Esophagus muscularis mucosa (tissue), 4 donors: ENCODE results near the gene MKS1.

Experiments used
- EP300 ChIP-seq: sonication (generic); formaldehyde crosslinking; IDR thresholded peaks from one replicate; pipeline ENCODE4 v1.6.1; 2017; ENCODE audit warnings: antibody characterized with exemption
- POLR2A ChIP-seq: fragments of 450-650 bp; IDR thresholded peaks from one replicate; pipeline ENCODE4 v1.6.1; 2017; ENCODE audit warnings: antibody characterized with exemption, moderate library complexity, mild to moderate bottlenecking, low read depth
- POLR2AphosphoS5 ChIP-seq, 2 donors: sonication (generic); formaldehyde crosslinking; IDR thresholded peaks; one replicate each; pipeline ENCODE4 v1.6.1; 2017; ENCODE audit warnings: antibody characterized with exemption in 2 of 2
- TF ChIP-seq, protein P1 (sequence below), 3 experiments: fragments of 200-600 bp in 2 of 3; fragments of 450-650 bp in 1 of 3; sonication (generic) in 2 of 3; IDR thresholded peaks; one replicate each; pipeline ENCODE4 v1.5.1; 2017 to 2019; ENCODE audit warnings: antibody characterized with exemption in 3 of 3, mild to moderate bottlenecking in 2 of 3, moderate library complexity in 1 of 3

DNA sequence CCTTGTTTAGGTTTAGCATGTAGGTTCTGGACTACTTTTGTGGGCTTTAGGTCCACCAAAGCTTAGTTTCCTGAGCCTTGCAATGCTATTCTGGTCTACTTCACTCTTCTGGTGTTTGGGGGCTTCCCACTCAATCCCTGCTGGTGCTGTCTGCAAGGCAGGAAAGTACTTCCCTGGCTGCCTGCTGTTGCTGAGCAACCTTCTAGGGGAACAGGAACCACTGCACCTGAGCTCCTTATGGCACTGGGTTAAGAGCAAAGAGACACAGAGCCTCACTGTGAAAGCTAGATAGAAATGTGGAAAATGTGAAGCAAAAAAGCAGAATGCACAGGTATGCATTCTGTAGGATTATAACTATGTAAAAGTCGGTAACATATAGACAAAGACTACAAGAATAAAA is 44.7 kb upstream of the MKS1 start:
- TF ChIP-seq, protein P1, sequence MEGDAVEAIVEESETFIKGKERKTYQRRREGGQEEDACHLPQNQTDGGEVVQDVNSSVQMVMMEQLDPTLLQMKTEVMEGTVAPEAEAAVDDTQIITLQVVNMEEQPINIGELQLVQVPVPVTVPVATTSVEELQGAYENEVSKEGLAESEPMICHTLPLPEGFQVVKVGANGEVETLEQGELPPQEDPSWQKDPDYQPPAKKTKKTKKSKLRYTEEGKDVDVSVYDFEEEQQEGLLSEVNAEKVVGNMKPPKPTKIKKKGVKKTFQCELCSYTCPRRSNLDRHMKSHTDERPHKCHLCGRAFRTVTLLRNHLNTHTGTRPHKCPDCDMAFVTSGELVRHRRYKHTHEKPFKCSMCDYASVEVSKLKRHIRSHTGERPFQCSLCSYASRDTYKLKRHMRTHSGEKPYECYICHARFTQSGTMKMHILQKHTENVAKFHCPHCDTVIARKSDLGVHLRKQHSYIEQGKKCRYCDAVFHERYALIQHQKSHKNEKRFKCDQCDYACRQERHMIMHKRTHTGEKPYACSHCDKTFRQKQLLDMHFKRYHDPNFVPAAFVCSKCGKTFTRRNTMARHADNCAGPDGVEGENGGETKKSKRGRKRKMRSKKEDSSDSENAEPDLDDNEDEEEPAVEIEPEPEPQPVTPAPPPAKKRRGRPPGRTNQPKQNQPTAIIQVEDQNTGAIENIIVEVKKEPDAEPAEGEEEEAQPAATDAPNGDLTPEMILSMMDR (IDR thresholded peaks at IDR 0.05) = no peak
- TF ChIP-seq POLR2AphosphoS5 (IDR thresholded peaks at IDR 0.05) (no peak), POLR2A (no peak), EP300 (no peak)
